K562 (cell line): Measurements from ENCODE around the gene FCAMR. TPM values are rescaled to one million over a fixed set of nuclear protein-coding genes. Genes with fewer than 3 reads are reported as not detected.
A peak's percentile ranks its signal among the peaks of the same experiment; 100 is the strongest.

ENCODE experiments used
- AFF1 ChIP-seq, 2 experiments: fragments of 450-650 bp; IDR thresholded peaks; 2 replicates each; pipeline ENCODE4 v1.6.1; 2018; ENCODE audit warnings: mild to moderate bottlenecking in 2 of 2, low read depth in 1 of 2; ENCODE audit not compliant: partially characterized antibody in 2 of 2
- ATF3 ChIP-seq, 2 experiments: fragments of 450-650 bp in 1 of 2; sonication (generic) in 1 of 2; formaldehyde crosslinking in 1 of 2; IDR thresholded peaks in 1 of 2; conservative IDR thresholded peaks in 1 of 2; 2 replicates each; pipeline versions ENCODE4 v1.6.1 to v1.8.1; 2016 to 2023; ENCODE audit warnings: mild to moderate bottlenecking in 2 of 2, moderate library complexity in 2 of 2, inconsistent platforms in 1 of 2, missing genetic modification reagents in 1 of 2
- CBFA2T2 ChIP-seq: fragments of 450-650 bp; conservative IDR thresholded peaks from 2 replicates; pipeline ENCODE4 v1.6.1; 2017; ENCODE audit warnings: mild to moderate bottlenecking
- MNT ChIP-seq, 2 experiments: fragments of 450-650 bp; conservative IDR thresholded peaks; 2 replicates each; pipeline ENCODE4 v1.6.1; 2017; ENCODE audit warnings: mild to moderate bottlenecking in 2 of 2, moderate library complexity in 2 of 2
- MXI1 ChIP-seq: IDR thresholded peaks from 2 replicates; pipeline ENCODE4 v1.6.1; 2011; ENCODE audit warnings: low read depth, mild to moderate bottlenecking, improper control_type of control experiment, low read length
- NONO ChIP-seq, 2 experiments: fragments of 200-400 bp in 1 of 2; fragments of 450-650 bp in 1 of 2; formaldehyde crosslinking in 1 of 2; IDR thresholded peaks; 2 replicates each; pipeline ENCODE4 v1.6.1; 2017; ENCODE audit warnings: low read depth in 2 of 2, mild to moderate bottlenecking in 2 of 2, moderate library complexity in 2 of 2, low read length in 1 of 2
- NR4A1 ChIP-seq, 2 experiments: fragments of 250-450 bp in 1 of 2; fragments of 450-650 bp in 1 of 2; sonication (Bioruptor Pico) in 1 of 2; IDR thresholded peaks; 2 replicates each; pipeline versions ENCODE4 v1.4.0 to v1.6.1; 2016 to 2020; ENCODE audit warnings: mild to moderate bottlenecking in 2 of 2, missing compliant biosample characterization in 1 of 2, missing genetic modification characterization in 1 of 2, moderate library complexity in 1 of 2
- SMAD3 ChIP-seq: fragments of 450-650 bp; formaldehyde crosslinking; conservative IDR thresholded peaks from 2 replicates; pipeline ENCODE4 v1.4.0; 2020; ENCODE audit warnings: mild to moderate bottlenecking
- SMC3 ChIP-seq: conservative IDR thresholded peaks from 2 replicates; pipeline ENCODE4 v1.6.1; 2011; ENCODE audit warnings: low read depth, low read length, improper control_type of control experiment; ENCODE audit not compliant: insufficient read depth
- SNIP1 ChIP-seq: fragments of 450-650 bp; IDR thresholded peaks from 2 replicates; pipeline ENCODE4 v1.7.1; 2017; ENCODE audit warnings: low read depth, mild to moderate bottlenecking
- SP1 ChIP-seq: sonication (generic); formaldehyde crosslinking; IDR thresholded peaks from 2 replicates; pipeline ENCODE4 v1.8.1; 2022; ENCODE audit warnings: mild to moderate bottlenecking, missing genetic modification reagents
- TFAP4 ChIP-seq: sonication (generic); formaldehyde crosslinking; IDR thresholded peaks from 2 replicates; pipeline ENCODE4 v1.8.0; 2022; ENCODE audit warnings: missing genetic modification reagents, mild to moderate bottlenecking, moderate library complexity, borderline replicate concordance
- YY1 ChIP-seq, 3 experiments: IDR thresholded peaks; 2 replicates each; pipeline ENCODE4 v1.6.1; 2011; ENCODE audit warnings: low read length in 2 of 3, mild to moderate bottlenecking in 2 of 3, moderate library complexity in 2 of 3, borderline replicate concordance in 1 of 3, control low read depth in 1 of 3, low read depth in 1 of 3; ENCODE audit not compliant: insufficient read depth in 3 of 3, insufficient replicate concordance in 2 of 3, control insufficient read depth in 1 of 3, insufficient read length in 1 of 3; ENCODE audit errors: extremely low read depth in 1 of 3
- ZC3H8 ChIP-seq: fragments of 450-650 bp; IDR thresholded peaks from 2 replicates; pipeline ENCODE4 v1.6.1; 2017
- ZKSCAN8 ChIP-seq: fragments of 200-800 bp; sonication (Bioruptor generic); IDR thresholded peaks from 2 replicates; pipeline ENCODE4 v1.6.1; 2016; ENCODE audit warnings: missing genetic modification characterization, missing compliant biosample characterization
- ZNF780A ChIP-seq: fragments of 250-450 bp; sonication (Bioruptor Pico); IDR thresholded peaks from 2 replicates; pipeline ENCODE4 v1.5.0; 2021; ENCODE audit warnings: mild to moderate bottlenecking
- polyA plus RNA-seq, 8 experiments: library from polyadenylated mRNA; depleted of rRNA in 4 of 8; stranded (reverse) in 5 of 8; unstranded in 3 of 8; fragments of >200 nt; fragmentation: Nextera tagmentation in 2 of 8; fragmentation: Illumina TruSeq in 1 of 8; extraction: Ambion mirVana in 2 of 8; extraction: Trizol in 1 of 8; gene quantifications; 2 replicates each; pipeline versions ENCODE4 v1.2.1 to v1.2.3, GENCODE V29; 2011 to 2014; ENCODE audit warnings: inconsistent platforms in 1 of 8, missing spikeins in 1 of 8
- total RNA-seq, 7 experiments: library from RNA; depleted of rRNA in 6 of 7; stranded (reverse); fragments of >200 nt in 6 of 7; fragmentation: Illumina TruSeq in 2 of 7; extraction: Trizol in 2 of 7; gene quantifications; 2 replicates each; pipeline versions ENCODE4 v1.2.1 to v1.2.3, GENCODE V29; 2011 to 2021; ENCODE audit warnings: low replicate concordance in 1 of 7

FCAMR gene
- total and polyA plus RNA-seq, 9 of the 15 experiments (the other 6 are each of a cell fraction or from before 2014, with no cell fraction given): not detected

GRCh38 chr1:207017615-207018559 is 47.6 kb upstream of the FCAMR start (continued):
- peak in 1 of 2 experiments; percentile 66 for TF ChIP-seq AFF1 (IDR thresholded peaks at IDR 0.05; ENCODE audit: low read depth in 1 of 2, partially characterized antibody in 2 of 2)
- no peak for TF ChIP-seq SMC3
- no peak for TF ChIP-seq ZC3H8
- TF ChIP-seq SNIP1: no peak
- TF ChIP-seq NONO (IDR thresholded peaks at IDR 0.05; ENCODE audit: low read depth in 2 of 2, low read length in 1 of 2): peak in 1 of 2 experiments; percentile 69; a peak in 1 of 4 replicates
- no peak for TF ChIP-seq ZNF780A (CRISPR knock-in tag)
- TF ChIP-seq YY1 (IDR thresholded peaks at IDR 0.05; ENCODE audit: borderline replicate concordance in 1 of 3, control insufficient read depth in 1 of 3, extremely low read depth in 1 of 3, insufficient read depth in 3 of 3, insufficient read length in 1 of 3, insufficient replicate concordance in 2 of 3, low read depth in 1 of 3, low read length in 2 of 3): no peak
- no peak for TF ChIP-seq SMAD3 (CRISPR knock-in tag)
- TF ChIP-seq ATF3 (IDR thresholded peaks at IDR 0.05): peak; percentile 83
- TF ChIP-seq ATF3 (CRISPR knock-in tag; conservative IDR thresholded peaks at IDR 0.05): peak; percentile 59; the same call in 1 of the 2 replicates
- no peak for TF ChIP-seq SP1 (CRISPR knock-in tag)
- TF ChIP-seq TFAP4 (CRISPR knock-in tag): peak; percentile 13; the same call in 1 of the 2 replicates
- peak in 1 of 2 experiments; percentile 67; a peak in 2 of 4 replicates for TF ChIP-seq MNT (conservative IDR thresholded peaks at IDR 0.05)
- peak; percentile 98 for TF ChIP-seq CBFA2T2
- TF ChIP-seq NR4A1 (CRISPR knock-in tag; IDR thresholded peaks at IDR 0.05): no peak
- 0 out of 2 replicates have a peak, but pooled peaks have one; percentile 34 for TF ChIP-seq NR4A1 (tag; IDR thresholded peaks at IDR 0.05)
- TF ChIP-seq MXI1: peak; percentile 72; the same call in 1 of the 2 replicates
- peak; percentile 46; the same call in 1 of the 2 replicates for TF ChIP-seq ZKSCAN8 (CRISPR knock-in tag)
